ENCODE data around the gene EEIG1.

Gene EEIG1

DNA sequence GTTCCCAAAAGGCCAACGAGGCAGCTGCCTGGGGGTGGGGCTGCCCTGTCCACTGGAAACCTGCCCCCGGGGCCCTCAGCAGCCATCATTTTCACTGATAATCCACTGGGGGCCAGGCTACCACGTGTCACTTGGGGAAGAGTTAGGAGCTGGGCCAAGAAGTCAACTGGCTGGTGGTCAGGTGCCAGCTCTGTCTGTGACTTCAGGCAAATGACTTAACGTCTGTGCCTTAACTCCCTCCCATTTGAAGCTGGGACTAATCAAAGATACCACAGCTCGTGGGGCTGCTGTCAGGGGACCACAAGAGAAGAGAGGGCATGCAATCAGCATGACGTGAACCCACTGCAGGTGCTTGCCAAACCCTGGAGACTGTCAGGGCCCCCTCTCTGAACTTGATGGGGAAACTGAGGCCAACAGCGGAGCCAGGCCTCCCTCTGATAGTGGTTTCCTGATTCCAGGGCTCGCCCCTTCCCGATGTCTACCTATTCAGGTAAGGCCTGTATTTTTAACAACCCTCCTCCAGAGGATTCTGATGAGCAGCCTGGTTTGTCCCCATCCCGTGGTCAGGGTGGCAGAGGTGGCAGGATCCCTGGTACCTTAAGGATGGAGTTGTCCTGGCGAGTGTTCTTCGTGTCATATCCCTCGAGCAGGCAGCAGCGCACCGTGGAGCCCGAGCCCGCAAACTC lies 30.8 kb downstream of the EEIG1 start:
- H3K4me1 ChIP-seq (ENCODE audit: control insufficient read depth in 2 of 2, insufficient read depth in 1 of 2, low read depth in 1 of 2, low read length in 2 of 2): peaks cover 15 to 22% of the 10 kb centered on the region in 2 donors
- H2BK120ac ChIP-seq (ENCODE audit: low read depth, low read length): no peak overlapping the region
- H3K9ac ChIP-seq (ENCODE audit: low read depth, low read length, poor library complexity): no peak overlapping the region
- H3K23ac ChIP-seq (ENCODE audit: low read depth, low read length, poor library complexity): peak overlapping the region; percentile 14
- H3K14ac ChIP-seq (ENCODE audit: low read length): no peak overlapping the region
- H3K27me3 ChIP-seq (ENCODE audit: control insufficient read depth in 3 of 3, insufficient read depth in 3 of 3, low read depth in 1 of 3, low read length in 3 of 3): no peaks in the 10 kb centered on the region
- no peak overlapping the region for H3K4ac ChIP-seq (ENCODE audit: low read length)
- peak overlapping the region; percentile 59 for H2BK12ac ChIP-seq (ENCODE audit: low read length)
- no peak for DNase-seq (ENCODE audit: low spot score)
- peak overlapping the region; percentile 91 for H3K18ac ChIP-seq (ENCODE audit: low read length)
- H2BK5ac ChIP-seq (ENCODE audit: low read length): peak overlapping the region; percentile 43
- H3K9me3 ChIP-seq (replicated peaks in 1 of 2; ENCODE audit: control insufficient read depth in 2 of 2, insufficient read depth in 1 of 2, low read depth in 1 of 2, low read length in 2 of 2): no peaks in the 10 kb centered on the region
- peak overlapping the region; percentile 59 for H3K27ac ChIP-seq (replicated peaks; ENCODE audit: low read length)
- H4K91ac ChIP-seq (ENCODE audit: low read depth, low read length, poor library complexity): no peak overlapping the region
- H2BK15ac ChIP-seq (ENCODE audit: low read length): peak overlapping the region; percentile 22
- peaks cover 6% of the 10 kb centered on the region for H3K79me1 ChIP-seq (ENCODE audit: low read depth, low read length)
- no peak overlapping the region for H4K8ac ChIP-seq (ENCODE audit: low read depth, low read length)
- peaks cover 5 to 30% of the 10 kb centered on the region in 2 donors for H3K36me3 ChIP-seq (replicated peaks in 1 of 2; ENCODE audit: control insufficient read depth in 2 of 2, insufficient read depth in 2 of 2, low read length in 2 of 2)
- H3K4me3 ChIP-seq (ENCODE audit: low read length in 2 of 2): peak overlapping the region in 1 of 2 donors; percentile 18
- no CpG with 5 or more reads among the region's 17 CpGs for WGBS, 2 donors (ENCODE audit: extremely low coverage in 2 of 2, insufficient read length in 2 of 2, insufficient replicate concordance in 1 of 2)
- peak overlapping the region; percentile 2 for H2AFZ ChIP-seq (ENCODE audit: low read length)
- peak overlapping the region; percentile 87 for H2AK5ac ChIP-seq (ENCODE audit: low read depth, low read length)
- peak overlapping the region; percentile 13 for H3K4me2 ChIP-seq (ENCODE audit: insufficient read depth, low read length, poor library complexity, severe bottlenecking)

DNA sequence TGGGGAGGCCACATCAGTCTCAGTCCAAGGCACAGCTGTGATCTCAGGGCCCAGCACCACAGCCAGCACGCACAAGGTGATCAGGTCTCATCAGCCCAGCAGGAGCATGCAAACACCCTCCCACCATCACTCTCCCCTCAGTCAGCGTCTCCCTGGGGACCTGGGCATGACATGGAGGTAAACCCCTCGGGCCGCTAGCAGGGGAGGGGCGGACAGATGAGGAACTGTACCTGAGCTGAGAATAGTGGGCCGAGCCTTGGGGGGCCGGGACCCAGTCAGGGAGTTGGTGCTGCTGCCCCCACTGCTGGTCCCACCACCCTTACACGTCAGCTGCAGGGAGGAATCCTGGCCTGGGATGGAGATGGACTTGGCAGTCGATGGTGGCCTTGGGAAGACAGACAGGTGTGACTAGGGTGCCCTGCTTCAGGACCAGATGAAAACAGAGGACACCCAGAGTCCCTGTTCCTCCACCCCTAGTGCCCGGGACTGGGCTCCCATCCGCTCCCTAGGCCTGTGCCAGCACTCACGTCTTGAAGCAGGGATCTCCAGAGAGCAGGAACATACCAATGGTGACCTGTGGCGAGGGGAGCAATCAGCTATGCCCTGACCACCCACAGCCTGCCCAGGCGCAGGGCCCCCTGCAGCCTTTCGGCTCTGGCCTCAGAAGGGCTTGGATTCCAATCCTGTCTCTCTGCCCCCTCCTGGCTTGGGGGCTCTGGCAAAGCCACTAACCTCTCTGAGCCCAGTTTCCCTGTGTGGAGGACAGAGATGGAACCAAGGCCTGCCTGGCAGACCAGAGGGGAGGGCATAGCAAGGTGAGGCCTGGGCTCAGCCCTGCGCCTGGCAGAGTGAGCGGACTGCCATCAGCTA lies 32.7 kb downstream of the EEIG1 start:
- no peak overlapping the region for H2BK5ac ChIP-seq (ENCODE audit: low read length)
- H3K79me1 ChIP-seq (ENCODE audit: low read depth, low read length): peaks cover 3% of the 10 kb centered on the region
- no peak for DNase-seq (ENCODE audit: low spot score)
- H3K23ac ChIP-seq (ENCODE audit: low read depth, low read length, poor library complexity): no peak overlapping the region
- peak overlapping the region; percentile 36 for H3K18ac ChIP-seq (ENCODE audit: low read length)
- H2BK15ac ChIP-seq (ENCODE audit: low read length): no peak overlapping the region
- H3K4me2 ChIP-seq (ENCODE audit: insufficient read depth, low read length, poor library complexity, severe bottlenecking): no peak overlapping the region
- H4K8ac ChIP-seq (ENCODE audit: low read depth, low read length): no peak overlapping the region
- H3K4ac ChIP-seq (ENCODE audit: low read length): peak overlapping the region; percentile 24
- H2AK5ac ChIP-seq (ENCODE audit: low read depth, low read length): no peak overlapping the region
- H3K9ac ChIP-seq (ENCODE audit: low read depth, low read length, poor library complexity): no peak overlapping the region
- no peaks in the 10 kb centered on the region for H3K27me3 ChIP-seq (ENCODE audit: control insufficient read depth in 3 of 3, insufficient read depth in 3 of 3, low read depth in 1 of 3, low read length in 3 of 3)
- peak overlapping the region; percentile 1 for H4K91ac ChIP-seq (ENCODE audit: low read depth, low read length, poor library complexity)
- H3K36me3 ChIP-seq (replicated peaks in 1 of 2; ENCODE audit: control insufficient read depth in 2 of 2, insufficient read depth in 2 of 2, low read length in 2 of 2): peaks cover 18 to 47% of the 10 kb centered on the region in 2 donors
- H2AFZ ChIP-seq (ENCODE audit: low read length): no peak overlapping the region
- H3K9me3 ChIP-seq (replicated peaks in 1 of 2; ENCODE audit: control insufficient read depth in 2 of 2, insufficient read depth in 1 of 2, low read depth in 1 of 2, low read length in 2 of 2): no peaks in the 10 kb centered on the region
- H3K4me1 ChIP-seq (ENCODE audit: control insufficient read depth in 2 of 2, insufficient read depth in 1 of 2, low read depth in 1 of 2, low read length in 2 of 2): peaks cover 15 to 25% of the 10 kb centered on the region in 2 donors
- no peak overlapping the region for H2BK120ac ChIP-seq (ENCODE audit: low read depth, low read length)
- H3K27ac ChIP-seq (replicated peaks; ENCODE audit: low read length): no peak overlapping the region
- H3K14ac ChIP-seq (ENCODE audit: low read length): peak overlapping the region; percentile 15
- H2BK12ac ChIP-seq (ENCODE audit: low read length): no peak overlapping the region
- no peak overlapping the region for H3K4me3 ChIP-seq (ENCODE audit: low read length in 2 of 2)
- no CpG with 5 or more reads among the region's 17 CpGs for WGBS, 2 donors (ENCODE audit: extremely low coverage in 2 of 2, insufficient read length in 2 of 2, insufficient replicate concordance in 1 of 2)

DNA sequence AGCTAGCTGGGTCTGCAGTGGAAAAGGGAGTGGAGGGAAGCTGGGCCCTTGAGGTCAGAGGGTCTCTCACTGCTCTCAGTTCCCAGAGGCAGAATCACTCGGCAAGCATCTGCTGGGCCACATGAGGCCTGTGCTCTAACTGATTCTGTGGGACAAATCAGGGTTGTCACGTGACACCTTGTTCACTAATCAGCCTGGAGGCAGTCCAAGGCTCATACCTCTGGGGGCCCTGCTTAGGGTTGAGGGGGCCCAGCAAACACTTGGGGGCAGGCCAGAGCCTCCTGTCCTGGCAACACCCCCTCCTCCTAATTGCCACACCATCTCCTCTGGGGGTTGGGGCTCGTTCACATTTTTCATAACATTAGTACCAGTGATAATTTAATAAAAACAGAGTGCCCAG lies 34.1 kb downstream of the EEIG1 start:
- Histone ChIP-seq H3K27ac (replicated peaks; ENCODE audit: low read length) (no peak overlapping the region), H3K14ac (ENCODE audit: low read length) (no peak overlapping the region), H2AK5ac (ENCODE audit: low read depth, low read length) (no peak overlapping the region), H4K91ac (ENCODE audit: low read depth, low read length, poor library complexity) (no peak overlapping the region), H3K9ac (ENCODE audit: low read depth, low read length, poor library complexity) (no peak overlapping the region), H3K4me2 (ENCODE audit: insufficient read depth, low read length, poor library complexity, severe bottlenecking) (no peak overlapping the region), H3K4me1 (ENCODE audit: control insufficient read depth in 2 of 2, insufficient read depth in 1 of 2, low read depth in 1 of 2, low read length in 2 of 2) (peaks cover 15 to 26% of the 10 kb centered on the region in 2 donors), H3K18ac (ENCODE audit: low read length) (no peak overlapping the region), H2BK5ac (ENCODE audit: low read length) (no peak overlapping the region), H3K79me1 (ENCODE audit: low read depth, low read length) (peaks cover 5% of the 10 kb centered on the region), H3K9me3 (replicated peaks in 1 of 2; ENCODE audit: control insufficient read depth in 2 of 2, insufficient read depth in 1 of 2, low read depth in 1 of 2, low read length in 2 of 2) (no peaks in the 10 kb centered on the region), H2BK12ac (ENCODE audit: low read length) (no peak overlapping the region), H2BK120ac (ENCODE audit: low read depth, low read length) (no peak overlapping the region), H3K4ac (ENCODE audit: low read length) (no peak overlapping the region), H2AFZ (ENCODE audit: low read length) (no peak overlapping the region), H4K8ac (ENCODE audit: low read depth, low read length) (no peak overlapping the region), H3K36me3 (replicated peaks in 1 of 2; ENCODE audit: control insufficient read depth in 2 of 2, insufficient read depth in 2 of 2, low read length in 2 of 2) (peaks cover 28 to 61% of the 10 kb centered on the region in 2 donors), H3K27me3 (ENCODE audit: control insufficient read depth in 3 of 3, insufficient read depth in 3 of 3, low read depth in 1 of 3, low read length in 3 of 3) (no peaks in the 10 kb centered on the region), H3K23ac (ENCODE audit: low read depth, low read length, poor library complexity) (no peak overlapping the region), H3K4me3 (ENCODE audit: low read length in 2 of 2) (no peak overlapping the region), H2BK15ac (ENCODE audit: low read length) (no peak overlapping the region)
- no peak for DNase-seq (ENCODE audit: low spot score)
- no CpG with 5 or more reads among the region's 3 CpGs for WGBS, 2 donors (ENCODE audit: extremely low coverage in 2 of 2, insufficient read length in 2 of 2, insufficient replicate concordance in 1 of 2)

DNA sequence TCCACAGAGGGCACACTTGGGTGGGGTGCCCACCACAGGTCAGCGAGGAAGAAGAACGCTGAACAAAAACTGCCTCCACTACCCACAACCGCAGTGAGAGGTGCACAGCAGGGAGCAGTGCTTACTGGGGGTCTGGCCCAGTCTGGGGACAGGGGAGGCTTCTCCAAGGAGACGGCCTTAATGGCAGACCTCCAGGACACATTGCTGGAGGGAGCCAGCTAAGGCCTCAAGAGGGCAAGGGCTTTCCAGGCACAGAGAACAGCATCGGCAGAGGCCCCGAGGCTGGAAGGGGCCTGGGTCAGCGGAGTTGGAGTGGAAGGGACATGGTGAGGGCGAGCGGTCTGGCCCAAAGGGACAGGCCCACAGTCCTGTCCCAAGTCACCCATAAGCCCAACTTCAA lies 34.8 kb downstream of the EEIG1 start:
- whole genome bisulfite sequencing, 2 donors (ENCODE audit: extremely low coverage in 2 of 2, insufficient read length in 2 of 2, insufficient replicate concordance in 1 of 2): no CpG with 5 or more reads among the region's 9 CpGs
- Histone ChIP-seq H3K23ac (ENCODE audit: low read depth, low read length, poor library complexity) (no peak overlapping the region), H3K27me3 (ENCODE audit: control insufficient read depth in 3 of 3, insufficient read depth in 3 of 3, low read depth in 1 of 3, low read length in 3 of 3) (no peaks in the 10 kb centered on the region), H4K91ac (ENCODE audit: low read depth, low read length, poor library complexity) (no peak overlapping the region), H3K36me3 (replicated peaks in 1 of 2; ENCODE audit: control insufficient read depth in 2 of 2, insufficient read depth in 2 of 2, low read length in 2 of 2) (peaks cover 28 to 62% of the 10 kb centered on the region in 2 donors), H2AFZ (ENCODE audit: low read length) (no peak overlapping the region), H3K4me2 (ENCODE audit: insufficient read depth, low read length, poor library complexity, severe bottlenecking) (no peak overlapping the region), H2BK5ac (ENCODE audit: low read length) (no peak overlapping the region), H3K9ac (ENCODE audit: low read depth, low read length, poor library complexity) (no peak overlapping the region), H3K9me3 (replicated peaks in 1 of 2; ENCODE audit: control insufficient read depth in 2 of 2, insufficient read depth in 1 of 2, low read depth in 1 of 2, low read length in 2 of 2) (no peaks in the 10 kb centered on the region), H3K4me3 (ENCODE audit: low read length in 2 of 2) (no peak overlapping the region), H4K8ac (ENCODE audit: low read depth, low read length) (no peak overlapping the region), H3K4me1 (ENCODE audit: control insufficient read depth in 2 of 2, insufficient read depth in 1 of 2, low read depth in 1 of 2, low read length in 2 of 2) (peaks cover 12 to 23% of the 10 kb centered on the region in 2 donors), H2BK15ac (ENCODE audit: low read length) (no peak overlapping the region), H3K18ac (ENCODE audit: low read length) (no peak overlapping the region), H2BK120ac (ENCODE audit: low read depth, low read length) (no peak overlapping the region), H3K4ac (ENCODE audit: low read length) (no peak overlapping the region), H2BK12ac (ENCODE audit: low read length) (no peak overlapping the region), H3K79me1 (ENCODE audit: low read depth, low read length) (peaks cover 5% of the 10 kb centered on the region), H3K14ac (ENCODE audit: low read length) (no peak overlapping the region), H3K27ac (replicated peaks; ENCODE audit: low read length) (no peak overlapping the region), H2AK5ac (ENCODE audit: low read depth, low read length) (no peak overlapping the region)
- no peak for DNase-seq (ENCODE audit: low spot score)
